GM06990 (cell line): ENCODE results near the gene EIF2AK2.

ENCODE experiments used
- DNase-seq: peaks from one replicate; pipeline ENCODE4 v3.0.0-alpha.2; 2011; ENCODE audit not compliant: insufficient read length; ENCODE audit errors: extremely low read depth
- H3K27me3 ChIP-seq: replicated peaks from 2 replicates; pipeline ENCODE4 v1.6.0; 2011; ENCODE audit warnings: low read length; ENCODE audit not compliant: control insufficient read depth, insufficient read depth
- H3K36me3 ChIP-seq: 2 replicates; pipeline ENCODE4 v1.5.1; 2011; ENCODE audit warnings: low read length; ENCODE audit not compliant: control insufficient read depth, insufficient read depth
- H3K4me3 ChIP-seq: replicated peaks from 2 replicates; pipeline ENCODE4 v1.5.1; 2011; ENCODE audit warnings: low read depth, mild to moderate bottlenecking, control low read depth, low read length
- CTCF ChIP-seq: IDR thresholded peaks from 2 replicates; pipeline ENCODE4 v1.5.1; 2011; ENCODE audit warnings: low read length, control low read depth, mild to moderate bottlenecking, inconsistent platforms; ENCODE audit not compliant: insufficient read depth, poor library complexity, severe bottlenecking

The EIF2AK2 gene

DNA sequence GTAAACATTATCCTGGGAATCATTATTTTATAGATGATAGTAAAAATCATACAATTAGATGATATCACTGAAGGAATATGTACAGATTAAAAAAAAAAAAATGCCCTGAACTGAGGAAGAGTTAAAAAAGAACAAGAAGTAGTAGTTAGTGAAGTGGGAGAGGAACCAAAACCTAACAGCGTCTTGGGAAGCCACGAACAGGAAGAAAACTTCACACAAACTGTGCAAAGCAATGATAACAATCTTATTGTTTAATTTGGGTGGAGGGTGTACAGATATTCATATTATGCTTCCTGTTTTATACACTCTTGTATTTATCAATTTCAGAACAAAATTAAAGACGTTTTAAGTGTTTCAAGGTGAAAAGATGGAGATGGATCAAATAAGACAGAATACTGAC is 76.1 kb downstream of the EIF2AK2 start:
- Histone ChIP-seq H3K27me3 (no peaks in the 10 kb centered on the region), H3K36me3 (peaks cover 2% of the 10 kb centered on the region), H3K4me3 (no peak overlapping the region)
- no peak for DNase-seq
- TF ChIP-seq CTCF: no peak

DNA sequence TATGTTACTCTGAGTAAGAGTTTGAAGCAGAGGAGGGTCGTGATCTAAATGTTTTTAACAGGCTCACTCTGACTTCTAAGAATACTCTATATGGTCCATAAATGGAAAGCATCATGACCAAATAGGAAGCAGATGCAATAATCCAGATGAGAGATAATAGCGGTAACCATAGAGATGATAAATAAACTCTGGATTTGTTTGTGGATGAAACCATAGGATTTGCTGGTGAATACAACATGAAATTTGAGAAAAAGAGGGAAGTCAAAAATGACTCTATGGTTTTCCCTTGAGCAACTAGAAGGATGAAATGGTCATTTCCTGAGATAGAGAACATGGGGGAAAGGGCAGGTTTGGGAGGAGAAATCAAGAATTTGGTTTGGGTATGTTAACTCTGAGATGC is 76.5 kb downstream of the EIF2AK2 start:
- Histone ChIP-seq H3K36me3 (peaks cover 2% of the 10 kb centered on the region), H3K4me3 (no peak overlapping the region), H3K27me3 (no peaks in the 10 kb centered on the region)
- TF ChIP-seq CTCF: no peak
- no peak for DNase-seq

GRCh38 chr2:37070931-37071330 is 85.8 kb downstream of the EIF2AK2 start:
- H3K36me3 ChIP-seq: peaks cover 4% of the 10 kb centered on the region
- H3K27me3 ChIP-seq: no peaks in the 10 kb centered on the region

DNA sequence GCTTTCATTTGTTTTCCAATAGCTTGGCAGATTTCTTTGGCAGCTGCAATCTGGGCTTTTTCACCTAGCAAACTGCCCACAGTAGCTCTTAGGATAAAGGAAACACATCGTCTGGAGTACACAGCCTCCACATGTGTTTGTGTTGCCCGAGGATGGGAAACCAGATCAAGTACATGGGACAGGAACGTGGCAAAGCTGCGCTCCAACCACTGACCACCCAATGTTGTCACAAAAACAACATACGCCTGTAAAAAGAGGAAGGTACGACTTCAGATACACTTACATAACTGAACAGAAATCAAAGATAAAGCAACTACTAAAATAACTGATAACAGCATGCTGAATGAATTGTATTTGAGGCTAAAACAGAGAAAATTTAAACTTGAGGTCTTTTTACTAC is 88.1 kb downstream of the EIF2AK2 start:
- TF ChIP-seq CTCF: no peak
- no peak overlapping the region for H3K4me3 ChIP-seq
- no peaks in the 10 kb centered on the region for H3K27me3 ChIP-seq
- peaks cover 7% of the 10 kb centered on the region for H3K36me3 ChIP-seq
- no peak for DNase-seq

More at GRCh38 chr2:37070931-37071330, 85.8 kb downstream of the EIF2AK2 start:
- no peak for TF ChIP-seq CTCF
- no peak for DNase-seq
- H3K4me3 ChIP-seq: no peak overlapping the region

DNA sequence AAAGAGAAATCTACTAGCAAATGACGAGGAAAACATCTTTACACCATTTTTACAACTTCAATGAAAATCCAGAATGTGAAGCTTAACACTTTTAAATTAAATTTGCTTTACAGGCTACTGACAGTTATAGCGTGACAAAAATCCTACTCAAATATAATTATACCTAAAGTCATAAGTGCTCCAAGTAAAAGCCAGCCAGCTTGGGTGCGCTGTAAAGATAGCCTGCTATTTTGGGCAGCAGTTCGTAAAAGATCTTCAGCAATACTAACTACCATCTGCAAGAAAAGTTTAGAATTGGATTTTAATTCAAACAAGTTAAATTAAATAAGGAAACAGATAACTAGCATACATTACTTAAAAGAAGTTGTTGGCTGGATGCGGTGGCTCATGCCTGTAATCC is 95.0 kb downstream of the EIF2AK2 start:
- no peaks in the 10 kb centered on the region for H3K27me3 ChIP-seq
- no peak overlapping the region for H3K4me3 ChIP-seq
- no peak for DNase-seq
- H3K36me3 ChIP-seq: peaks cover 3% of the 10 kb centered on the region
- no peak for TF ChIP-seq CTCF

DNA sequence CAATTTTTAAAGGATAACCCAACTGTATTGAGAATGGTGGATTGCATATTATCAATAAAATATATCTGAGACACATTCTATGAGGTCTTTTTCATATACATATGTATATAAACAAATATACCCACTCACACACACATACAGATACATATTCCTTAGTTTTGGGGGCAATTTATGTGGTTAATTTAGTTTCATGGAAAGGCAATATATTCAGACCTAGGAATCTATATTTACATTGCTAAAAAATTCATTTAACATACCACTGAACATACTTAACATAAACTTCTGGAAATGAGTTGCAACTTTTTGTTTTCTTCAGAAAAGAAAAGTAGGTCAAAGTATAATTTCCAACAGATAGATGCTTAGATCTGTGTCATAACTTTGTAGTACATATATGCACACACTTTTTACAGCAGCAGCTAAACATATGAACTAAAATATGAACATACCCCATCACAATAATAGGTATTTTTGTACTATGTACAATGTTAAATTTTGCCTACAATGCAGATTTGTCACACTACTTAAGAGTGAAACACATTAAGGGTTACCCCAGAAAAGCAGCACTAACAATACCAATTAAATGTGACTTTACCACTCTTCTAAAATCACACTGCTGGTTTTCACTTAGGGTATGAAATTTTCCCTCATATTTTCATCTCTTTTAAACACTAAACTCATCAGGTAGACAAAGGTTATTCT is 95.6 kb downstream of the EIF2AK2 start:
- peaks cover 3% of the 10 kb centered on the region for H3K36me3 ChIP-seq
- no peak for DNase-seq
- no peak for TF ChIP-seq CTCF
- no peak overlapping the region for H3K4me3 ChIP-seq
- no peaks in the 10 kb centered on the region for H3K27me3 ChIP-seq
